ENCODE measurements around the gene RPS17. TPM values are rescaled to one million over a fixed set of nuclear protein-coding genes. Genes with fewer than 3 reads are reported as not detected.
"Not testable (repeated sequence)": the region's sequence is repeated elsewhere in the genome, so short reads cannot be mapped to it uniquely, and the experiment has no call there.

The RPS17 gene
- total RNA-seq, 2 experiments from 2014 or later = 1,755 to 1,800 TPM

DNA sequence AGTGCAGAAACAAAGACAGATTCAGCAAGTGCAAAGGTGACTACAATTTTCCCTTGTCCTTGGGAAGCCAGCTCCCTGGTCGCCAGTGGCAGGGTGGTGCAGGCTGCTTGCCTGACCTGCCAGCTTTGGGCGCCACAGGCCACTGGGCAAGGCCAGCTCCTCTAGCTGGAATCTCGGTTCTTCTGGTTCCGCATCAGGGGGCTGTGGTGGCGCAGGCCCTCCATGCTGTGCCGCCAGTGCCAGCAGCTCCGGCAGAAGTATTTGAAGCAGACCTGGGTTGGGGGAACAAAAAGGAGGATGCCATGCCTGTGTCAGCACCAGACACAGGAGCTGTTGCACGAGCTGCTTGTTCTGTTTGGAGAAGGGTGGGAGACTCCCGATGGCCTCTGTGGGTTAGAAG is 4.2 kb upstream of the RPS17 start:
- ChIA-PET CTCF (interaction anchor here (6.1 kb wide), 1 partner anchor 13 kb away, joined by 57 read pairs; no protein-coding TSS in a partner anchor), POLR2A (no interaction called here)
- Mint-ChIP-seq H3K9me3 (ENCODE audit: insufficient read depth) (no peaks in the 10 kb centered on the region), H3K36me3 (ENCODE audit: low read depth) (peaks cover 14% of the 10 kb centered on the region), H3K27ac (no peak overlapping the region), H3K4me1 (ENCODE audit: low read depth) (peaks cover 15% of the 10 kb centered on the region), H3K27me3 (ENCODE audit: low read depth) (no peaks in the 10 kb centered on the region), H3K4me3 (no peak overlapping the region)
- ATAC-seq (no peak), DNase-seq (no peak)

DNA sequence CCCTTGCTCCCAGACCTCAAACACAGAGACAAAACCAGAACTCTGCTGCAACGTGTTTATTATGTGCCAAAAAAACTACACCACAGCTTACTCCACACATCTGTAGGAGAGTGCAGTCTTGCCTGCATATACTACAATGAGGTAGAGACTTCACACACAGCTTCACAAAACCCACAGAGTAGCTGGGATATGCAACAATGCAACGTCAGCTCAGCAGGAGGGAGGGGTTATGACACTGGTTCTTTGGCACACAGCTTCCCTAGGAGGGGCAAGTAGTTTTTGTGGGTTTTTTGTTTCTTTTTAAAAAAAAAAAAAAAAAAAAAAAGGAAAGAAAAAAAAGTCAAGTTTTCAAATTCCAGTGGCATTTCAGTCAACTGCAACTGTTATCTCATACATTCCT is 2.9 kb upstream of the RPS17 start:
- no peak overlapping the region for H3K27ac Mint-ChIP-seq

DNA sequence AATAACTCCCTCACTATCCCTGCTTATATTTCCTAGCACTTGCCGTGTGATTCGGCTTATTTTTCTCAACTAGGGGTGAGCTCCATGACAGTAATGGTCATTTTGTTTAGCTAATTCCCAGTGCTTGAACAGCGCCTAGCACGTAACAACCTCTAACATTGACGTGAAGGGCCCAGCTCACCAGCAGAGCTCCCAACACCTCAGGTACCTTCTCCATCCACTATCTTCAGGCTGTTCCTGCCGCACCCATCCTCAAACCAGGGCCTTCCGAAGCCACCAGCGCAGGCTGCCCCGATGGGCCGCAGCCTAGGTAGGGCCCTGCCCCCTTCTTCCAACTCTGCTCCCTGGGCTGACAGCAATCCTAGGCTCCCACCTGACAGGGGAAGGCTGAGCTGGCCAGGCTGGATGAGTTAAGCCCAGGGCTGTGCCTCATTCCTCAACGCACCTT is 751 bp upstream of the RPS17 start:
- ChIA-PET POLR2A (interaction anchor here (0.6 to 3.7 kb wide), 15 partner anchors 8 to 526 kb away, joined by 3 to 31 read pairs (median 4); partner anchors contain the start of genes BTBD1, C15orf40, EFL1 and RAMAC), CTCF (interaction anchor here (1.0 to 6.1 kb wide), 6 partner anchors 8 to 455 kb away, joined by 3 to 57 read pairs (median 7); partner anchors contain the start of gene RAMAC)
- ATAC-seq (no peak), DNase-seq (no peak)
- peak overlapping the region; percentile 97 for H3K27ac Mint-ChIP-seq
- H3K27me3 Mint-ChIP-seq (ENCODE audit: low read depth) = no peaks in the 10 kb centered on the region
- peaks cover 45% of the 10 kb centered on the region for H3K4me1 Mint-ChIP-seq (ENCODE audit: low read depth)
- peaks cover 46% of the 10 kb centered on the region for H3K36me3 Mint-ChIP-seq (ENCODE audit: low read depth)
- H3K9me3 Mint-ChIP-seq (ENCODE audit: insufficient read depth) = no peaks in the 10 kb centered on the region
- peak overlapping the region; percentile 97 for H3K4me3 Mint-ChIP-seq

More for the DNA sequence above, 2.9 kb upstream of the RPS17 start:
- Mint-ChIP-seq H3K4me3 (no peak overlapping the region), H3K9me3 (ENCODE audit: insufficient read depth) (no peaks in the 10 kb centered on the region), H3K36me3 (ENCODE audit: low read depth) (peaks cover 25% of the 10 kb centered on the region), H3K4me1 (ENCODE audit: low read depth) (peaks cover 26% of the 10 kb centered on the region), H3K27me3 (ENCODE audit: low read depth) (no peaks in the 10 kb centered on the region)
- CTCF ChIA-PET = interaction anchor here (0.7 to 6.1 kb wide), 3 partner anchors 12 to 457 kb away, joined by 3 to 57 read pairs (median 6); no protein-coding TSS in a partner anchor
- DNase-seq = no peak
- POLR2A ChIA-PET = interaction anchor here (0.8 kb wide), 1 partner anchor 270 kb away, joined by 3 read pairs; no protein-coding TSS in a partner anchor
- no peak for ATAC-seq

DNA sequence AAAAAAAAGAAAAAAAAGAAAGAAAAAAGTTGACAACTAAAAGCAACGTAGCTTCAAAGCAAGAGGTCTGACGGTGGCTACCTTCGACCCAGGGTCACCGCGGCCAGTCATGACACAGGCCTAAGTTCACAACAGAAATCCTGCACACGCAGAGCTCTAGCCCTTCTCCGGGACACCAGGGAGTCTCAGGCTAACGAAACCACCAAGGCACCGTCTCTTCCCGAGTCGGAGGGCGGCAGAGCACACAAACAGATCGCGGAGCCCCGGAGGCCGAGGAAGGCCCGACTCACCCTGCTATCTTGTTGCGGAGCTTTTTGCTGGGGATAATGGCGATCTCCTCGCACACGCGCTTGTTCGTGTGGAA is 584 bp downstream of the RPS17 start:
- H3K27me3 Mint-ChIP-seq (ENCODE audit: low read depth) = no peaks in the 10 kb centered on the region
- peaks cover 45% of the 10 kb centered on the region for H3K4me1 Mint-ChIP-seq (ENCODE audit: low read depth)
- H3K27ac Mint-ChIP-seq = peak overlapping the region; percentile 97
- DNase-seq (no peak), ATAC-seq (no peak)
- no peaks in the 10 kb centered on the region for H3K9me3 Mint-ChIP-seq (ENCODE audit: insufficient read depth)
- H3K36me3 Mint-ChIP-seq (ENCODE audit: low read depth) = peaks cover 58% of the 10 kb centered on the region
- CTCF ChIA-PET = interaction anchor here (1.0 to 6.1 kb wide), 8 partner anchors 8 to 1274 kb away, joined by 3 to 57 read pairs (median 4); partner anchors contain the start of gene RAMAC
- POLR2A ChIA-PET = interaction anchor here (0.6 to 3.7 kb wide), 10 partner anchors 9 to 472 kb away, joined by 3 to 31 read pairs (median 6); partner anchors contain the start of genes C15orf40, RAMAC and WHAMM
- H3K4me3 Mint-ChIP-seq = peak overlapping the region; percentile 97

DNA sequence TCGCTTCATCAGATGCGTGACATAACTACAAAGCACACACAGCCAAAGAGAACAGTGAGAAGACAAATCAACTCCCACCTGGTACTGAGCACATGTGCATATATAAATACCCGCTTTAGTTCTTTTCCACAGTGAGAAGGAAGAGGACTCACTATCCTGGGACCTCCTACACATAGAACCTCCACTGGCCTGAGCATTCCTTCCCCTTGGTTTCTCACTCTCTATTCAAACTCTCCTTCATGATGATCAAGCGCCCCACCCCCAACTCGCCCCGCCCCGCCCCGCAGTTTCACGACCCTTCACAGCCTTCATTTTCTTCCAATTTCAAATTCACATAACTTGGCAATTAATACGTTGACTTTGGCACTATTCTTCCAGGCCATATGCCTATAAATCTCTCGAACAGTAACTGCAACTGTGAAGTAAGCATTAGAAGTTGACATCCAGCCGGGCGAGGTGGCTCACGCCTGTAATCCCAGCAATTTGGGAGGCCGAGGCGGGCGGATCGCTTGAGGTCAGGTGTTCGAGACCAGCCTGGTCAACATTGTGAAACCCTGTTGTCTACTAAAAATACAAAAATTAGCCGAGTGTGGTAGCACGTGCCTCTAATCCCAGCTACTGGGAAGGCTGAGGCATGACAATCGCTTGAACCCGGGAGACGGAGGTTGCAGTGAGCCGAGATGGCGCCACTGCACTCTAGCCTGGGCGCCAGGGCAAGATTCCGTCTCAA is 1.1 kb downstream of the RPS17 start:
- peaks cover 64% of the 10 kb centered on the region for H3K36me3 Mint-ChIP-seq (ENCODE audit: low read depth)
- H3K4me1 Mint-ChIP-seq (ENCODE audit: low read depth) = peaks cover 45% of the 10 kb centered on the region
- no peaks in the 10 kb centered on the region for H3K9me3 Mint-ChIP-seq (ENCODE audit: insufficient read depth)
- H3K27ac Mint-ChIP-seq = peak overlapping the region; percentile 97
- ChIA-PET POLR2A (interaction anchor here (0.8 to 3.7 kb wide), 7 partner anchors 9 to 472 kb away, joined by 3 to 31 read pairs (median 7); partner anchors contain the start of genes C15orf40 and WHAMM), CTCF (interaction anchor here (0.7 to 6.1 kb wide), 12 partner anchors 8 to 1273 kb away, joined by 3 to 57 read pairs (median 4); partner anchors contain the start of genes C15orf40 and RAMAC)
- H3K27me3 Mint-ChIP-seq (ENCODE audit: low read depth) = no peaks in the 10 kb centered on the region
- no peak for ATAC-seq
- H3K4me3 Mint-ChIP-seq = peak overlapping the region; percentile 97
- DNase-seq = peak; percentile 14

DNA sequence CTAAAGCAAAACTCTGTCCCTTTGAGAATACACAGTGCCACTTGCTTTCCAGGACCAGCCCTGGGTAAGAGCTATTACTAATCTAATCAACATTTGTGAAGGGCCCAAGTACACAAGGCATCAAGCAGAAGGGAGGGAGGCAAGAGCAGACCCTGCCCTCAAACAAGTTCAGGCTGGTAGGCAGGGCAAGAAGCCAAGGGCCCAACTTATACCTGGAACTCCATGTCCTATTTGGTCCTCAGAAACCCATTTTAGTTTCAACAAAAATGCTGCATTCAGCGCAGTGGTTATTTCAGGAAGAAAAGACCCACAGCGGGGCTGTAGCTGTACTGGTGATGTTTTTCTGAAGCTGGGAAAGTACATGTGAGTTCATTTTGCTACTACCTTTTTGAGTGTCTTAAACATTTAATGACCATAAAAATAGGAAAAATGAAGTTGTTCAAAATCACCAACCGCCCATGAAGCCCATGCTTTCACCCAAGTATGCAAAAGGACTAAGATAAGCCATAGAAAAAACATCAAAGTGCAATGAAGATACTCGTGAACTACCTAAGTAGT is 2.8 kb downstream of the RPS17 start:
- ChIA-PET CTCF (interaction anchor here (1.4 to 2.1 kb wide), 2 partner anchors 9 to 474 kb away, joined by 4 to 7 read pairs; partner anchors contain the start of gene C15orf40), POLR2A (interaction anchor here (0.8 kb wide), 1 partner anchor 1240 kb away, joined by 3 read pairs; no protein-coding TSS in a partner anchor)
- no peak for DNase-seq
- Mint-ChIP-seq H3K4me1 (ENCODE audit: low read depth) (peaks cover 37% of the 10 kb centered on the region), H3K27me3 (ENCODE audit: low read depth) (no peaks in the 10 kb centered on the region), H3K4me3 (peak overlapping the region; percentile 97), H3K9me3 (ENCODE audit: insufficient read depth) (no peaks in the 10 kb centered on the region), H3K27ac (peak overlapping the region; percentile 57), H3K36me3 (ENCODE audit: low read depth) (peaks cover 72% of the 10 kb centered on the region)
- no peak for ATAC-seq

DNA sequence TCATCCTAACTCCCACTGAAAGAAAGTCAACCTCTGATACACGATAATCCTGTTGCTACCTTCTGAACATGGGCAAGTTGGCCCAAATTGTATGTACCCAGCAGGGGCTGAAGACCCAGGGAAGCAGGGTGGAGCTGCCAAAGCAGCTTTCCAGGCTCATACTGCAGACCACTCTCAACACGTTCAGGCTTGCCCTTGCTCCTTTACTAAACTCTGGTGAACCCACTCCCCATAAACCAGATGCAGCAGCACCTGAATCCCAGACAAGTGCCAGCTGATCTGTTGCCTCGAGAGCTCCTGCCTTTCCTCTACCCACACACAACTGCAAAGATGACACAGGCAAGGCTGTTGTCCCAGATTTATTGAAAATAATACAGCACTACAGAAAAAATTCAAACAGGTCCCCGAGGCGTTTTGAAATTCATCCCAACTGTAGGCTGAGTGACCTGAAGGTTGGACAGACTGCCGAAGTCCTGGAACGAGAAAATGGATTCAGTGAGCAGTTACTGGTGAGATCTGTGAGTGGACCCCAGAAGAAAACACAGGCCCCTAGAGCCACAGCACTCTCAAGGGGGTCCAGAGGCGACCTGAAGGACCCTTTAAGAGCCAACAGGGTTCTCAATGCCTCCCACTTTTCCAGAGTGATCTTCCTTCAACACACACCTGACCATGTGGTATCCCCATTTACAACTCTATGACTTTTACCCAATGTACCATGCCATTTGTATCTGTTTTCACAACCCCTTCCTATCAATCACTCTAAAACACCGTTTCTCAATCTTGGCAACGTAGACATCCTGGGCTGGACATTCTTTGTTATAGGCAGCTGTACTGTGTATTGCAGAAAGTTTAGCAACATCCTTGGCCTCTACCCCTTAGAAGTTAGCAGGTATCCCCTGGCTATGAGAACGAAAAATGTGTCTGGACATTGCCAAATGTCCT is 3.6 kb downstream of the RPS17 start:
- H3K4me3 Mint-ChIP-seq = no peak overlapping the region
- peaks cover 72% of the 10 kb centered on the region for H3K36me3 Mint-ChIP-seq (ENCODE audit: low read depth)
- no peaks in the 10 kb centered on the region for H3K27me3 Mint-ChIP-seq (ENCODE audit: low read depth)
- no peaks in the 10 kb centered on the region for H3K9me3 Mint-ChIP-seq (ENCODE audit: insufficient read depth)
- ChIA-PET CTCF (interaction anchor here (2.1 kb wide), 1 partner anchor 9 kb away, joined by 7 read pairs; no protein-coding TSS in a partner anchor), POLR2A (no interaction called here)
- peaks cover 36% of the 10 kb centered on the region for H3K4me1 Mint-ChIP-seq (ENCODE audit: low read depth)
- H3K27ac Mint-ChIP-seq = peak overlapping the region; percentile 52
- ATAC-seq (no peak), DNase-seq (no peak)

DNA sequence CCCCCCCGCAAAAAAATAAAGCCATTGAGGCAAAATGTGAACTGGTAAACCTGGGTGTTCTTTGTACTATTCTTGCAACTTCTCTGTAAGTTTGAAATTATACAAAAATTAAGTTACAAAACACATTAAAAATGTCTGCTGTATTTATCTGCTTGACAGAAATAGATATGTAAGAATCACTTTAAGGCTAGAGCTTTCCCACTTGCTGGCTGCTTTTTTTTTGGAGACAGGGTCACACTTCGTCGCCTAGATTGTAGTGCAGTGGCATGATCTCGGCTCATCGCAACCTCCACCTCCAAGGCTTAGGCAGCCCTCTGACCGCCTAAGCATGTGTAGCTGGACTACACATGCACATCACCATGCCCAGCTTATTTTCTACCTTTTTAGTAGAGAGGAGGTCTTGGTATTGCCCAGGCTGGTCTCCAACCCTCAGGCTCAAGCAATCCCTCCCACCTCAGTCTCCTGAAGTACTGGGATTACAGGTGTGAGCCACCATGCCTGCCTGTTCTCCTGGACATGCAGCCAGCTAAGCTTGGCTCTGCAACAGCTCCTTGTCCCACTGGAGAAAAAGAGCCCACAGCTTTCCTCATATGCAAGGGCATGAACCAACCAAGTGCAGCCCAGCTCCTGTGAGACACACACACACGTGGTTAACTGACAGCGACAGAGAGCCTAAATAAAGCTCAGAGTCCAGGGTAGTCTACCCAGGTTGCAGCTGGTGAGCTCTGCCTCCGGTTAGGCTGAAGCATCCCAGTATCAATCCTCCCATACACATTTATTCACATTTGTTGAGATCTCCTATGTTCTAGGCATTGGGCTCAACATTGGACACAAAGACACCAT is 4.5 kb downstream of the RPS17 start:
- peak overlapping the region; percentile 52 for H3K27ac Mint-ChIP-seq
- DNase-seq (peak; percentile 18), ATAC-seq (no peak)
- POLR2A ChIA-PET = interaction anchor here (0.6 kb wide), 1 partner anchor 592 kb away, joined by 3 read pairs; no protein-coding TSS in a partner anchor
- H3K4me3 Mint-ChIP-seq = no peak overlapping the region
- CTCF ChIA-PET = no interaction called here
- H3K9me3 Mint-ChIP-seq (ENCODE audit: insufficient read depth) = no peaks in the 10 kb centered on the region
- H3K4me1 Mint-ChIP-seq (ENCODE audit: low read depth) = peaks cover 39% of the 10 kb centered on the region
- no peaks in the 10 kb centered on the region for H3K27me3 Mint-ChIP-seq (ENCODE audit: low read depth)
- H3K36me3 Mint-ChIP-seq (ENCODE audit: low read depth) = peaks cover 66% of the 10 kb centered on the region

DNA sequence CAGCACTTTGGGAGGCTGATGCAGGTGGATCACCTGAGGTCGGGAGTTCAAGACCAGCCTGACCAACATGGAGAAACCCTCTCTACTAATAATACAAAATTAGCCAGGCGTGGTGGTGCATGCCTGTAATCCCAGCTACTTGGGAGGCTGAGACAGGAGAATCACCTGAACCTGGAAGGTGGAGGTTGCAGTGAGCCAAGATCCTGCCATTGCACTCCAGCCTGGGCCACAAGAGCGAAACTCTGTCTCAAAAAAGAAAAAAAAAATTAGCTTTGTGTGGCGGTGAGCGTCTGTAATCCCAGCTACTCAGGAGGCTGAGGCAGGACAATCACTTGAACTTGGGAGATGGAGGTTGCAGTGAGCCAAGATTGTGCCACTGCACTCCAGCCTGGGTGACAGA is 5.1 kb downstream of the RPS17 start:
- Mint-ChIP-seq H3K36me3 (ENCODE audit: low read depth) (peaks cover 63% of the 10 kb centered on the region), H3K4me1 (ENCODE audit: low read depth) (peaks cover 43% of the 10 kb centered on the region)
- POLR2A ChIA-PET = interaction anchor here (0.6 kb wide), 1 partner anchor 593 kb away, joined by 3 read pairs; no protein-coding TSS in a partner anchor
- H3K4me3 Mint-ChIP-seq; H3K27ac Mint-ChIP-seq; H3K27me3 Mint-ChIP-seq (ENCODE audit: low read depth); CTCF ChIA-PET; DNase-seq; H3K9me3 Mint-ChIP-seq (ENCODE audit: insufficient read depth); ATAC-seq: not testable (repeated sequence)

DNA sequence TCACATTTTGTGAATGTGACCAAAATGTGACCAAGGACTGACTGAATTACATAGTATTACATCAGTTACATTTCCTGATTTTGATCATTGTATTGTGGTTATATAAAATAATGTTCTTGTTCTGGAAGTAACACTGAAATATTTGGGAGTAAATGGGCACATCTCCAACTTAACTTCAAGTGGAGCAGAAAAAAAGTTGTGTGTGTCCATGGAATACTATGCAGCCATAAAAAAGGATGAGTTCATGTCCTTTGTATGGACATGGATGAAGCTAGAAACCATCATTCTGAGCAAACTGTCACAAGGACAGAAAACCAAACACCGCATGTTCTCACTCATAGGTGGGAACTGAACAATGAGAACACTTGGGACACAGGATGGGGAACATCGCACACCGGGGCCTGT is 5.8 kb downstream of the RPS17 start:
- H3K4me3 Mint-ChIP-seq; H3K27ac Mint-ChIP-seq; H3K27me3 Mint-ChIP-seq (ENCODE audit: low read depth); DNase-seq; ATAC-seq; CTCF ChIA-PET; POLR2A ChIA-PET; H3K9me3 Mint-ChIP-seq (ENCODE audit: insufficient read depth): not testable (repeated sequence)
- Mint-ChIP-seq H3K36me3 (ENCODE audit: low read depth) (peaks cover 58% of the 10 kb centered on the region), H3K4me1 (ENCODE audit: low read depth) (peaks cover 44% of the 10 kb centered on the region)
